Adrenal gland (tissue), 12 donors: ENCODE measurements around the gene RETSAT. TPM values are rescaled to one million over a fixed set of nuclear protein-coding genes. Genes with fewer than 3 reads are reported as not detected.
A peak's percentile ranks its signal among the peaks of the same experiment; 100 is the strongest.

Experiments
- DNase-seq, 7 donors: peaks; one replicate each; pipeline ENCODE4 v3.0.0-alpha.2; 2019 to 2020
- H3K27ac ChIP-seq, 5 donors: fragments of 200-600 bp; sonication (generic) in 4 of 5; 1 replicate in 3 of 5; 2 replicates in 2 of 5; pipeline versions ENCODE4 v1.5.1 to v1.8.0; 2016 to 2020; ENCODE audit warnings: mild to moderate bottlenecking in 1 of 5
- H3K27me3 ChIP-seq: fragments of 200-600 bp; 2 replicates; pipeline ENCODE4 v1.8.0; 2021
- H3K36me3 ChIP-seq, 2 donors: fragments of 200-600 bp; replicated peaks in 1 of 2; 1 replicate in 1 of 2; 2 replicates in 1 of 2; pipeline versions ENCODE4 v1.5.1 to v1.8.0; 2018 to 2022
- H3K4me1 ChIP-seq, 2 donors: fragments of 200-600 bp; replicated peaks in 1 of 2; 1 replicate in 1 of 2; 2 replicates in 1 of 2; pipeline versions ENCODE4 v1.5.1 to v1.8.0; 2018 to 2021
- H3K4me3 ChIP-seq, 4 donors: fragments of 200-600 bp; sonication (generic) in 3 of 4; one replicate each; pipeline ENCODE4 v1.5.1; 2016 to 2018
- H3K9me3 ChIP-seq, 3 donors: fragments of 200-600 bp; sonication (generic) in 1 of 3; replicated peaks in 1 of 3; 1 replicate in 2 of 3; 2 replicates in 1 of 3; pipeline versions ENCODE4 v1.5.1 to v1.8.0; 2016 to 2021
- CTCF ChIP-seq, 6 experiments: fragments of 450-650 bp in 4 of 6; fragments of 200-600 bp in 2 of 6; sonication (generic) in 1 of 6; IDR thresholded peaks; 1 replicate in 5 of 6; 2 replicates in 1 of 6; pipeline versions ENCODE4 v1.5.1 to v1.8.0; 2016 to 2021; ENCODE audit warnings: antibody characterized with exemption in 6 of 6, mild to moderate bottlenecking in 2 of 6, moderate library complexity in 1 of 6
- POLR2A ChIP-seq, 2 donors: fragments of 450-650 bp; IDR thresholded peaks; one replicate each; pipeline ENCODE4 v1.6.1; 2017; ENCODE audit warnings: antibody characterized with exemption in 2 of 2, mild to moderate bottlenecking in 2 of 2, moderate library complexity in 1 of 2
- WGBS, 4 donors: extraction: QIAGEN DNeasy Blood & Tissue Kit in 2 of 4; methylation state at CpG; one replicate each; pipeline versions ENCODE4 v1.1.5 to v1.1.7; 2013 to 2017; 5-methylcytosine and 5-hydroxymethylcytosine counted together
- intact Hi-C, 2 donors: fragments of 100-400 bp; cut with DNase I; formaldehyde crosslinking; loops; one replicate each; pipeline versions ENCODE4 v1.14.1 to v1.15.0; 2022 to 2023
- polyA plus RNA-seq, 3 donors: library from polyadenylated mRNA; stranded (reverse); fragments of 200-250 nt in 2 of 3; fragments of 350-450 nt in 1 of 3; fragmentation: Illumina TruSeq in 1 of 3; extraction: RNeasy Lipid Tissue Mini Kit (QIAGEN cat#74804) in 1 of 3; gene quantifications; one replicate each; pipeline ENCODE4 v1.2.3, GENCODE V29; 2013 to 2014
- total RNA-seq, 9 donors: library from RNA; depleted of rRNA in 4 of 9; stranded (reverse); fragments of >200 nt in 4 of 9; fragments of 120-200 nt in 1 of 9; fragmentation: NEBNext Ultra II Directional in 1 of 9; extraction: Animal tissue kit (Norgen Biotek cat#: 25700) in 1 of 9; gene quantifications; one replicate each; pipeline versions ENCODE4 v1.1.0 to v1.2.4, GENCODE V29; 2013 to 2023
- donor health status: healthy with polysubstance abuse.
- donor health status: Bipolar disorder and iron deficiency.
- donor health status: DM: yes; HTN: yes; CAD: no.
- donor health status: DM: no; HTN: no; CAD: no.
- donor health status: DM: no; HTN: no; CAD: no.
- donor health status: DM: yes; HTN: yes; CAD: no.

Gene RETSAT
- total and polyA plus RNA-seq, 12 donors, result 26.1 to 209 (median 126) TPM

DNA sequence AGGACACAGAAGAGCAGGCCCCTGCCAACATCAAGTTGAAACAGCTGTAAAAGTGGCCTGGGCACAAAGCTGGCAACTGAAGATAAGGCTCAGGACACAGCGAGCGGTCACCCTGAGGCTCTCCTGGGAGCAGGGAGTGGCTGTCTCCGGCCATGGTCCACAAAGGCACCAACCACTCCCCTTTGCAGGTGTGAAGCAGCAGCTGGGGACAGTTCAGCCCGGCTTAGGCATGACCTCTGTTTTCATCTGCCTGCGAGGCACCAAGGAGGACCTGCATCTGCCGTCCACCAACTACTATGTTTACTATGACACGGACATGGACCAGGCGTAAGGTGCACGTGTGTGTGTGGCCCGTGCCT lies 39.5 kb downstream of the RETSAT start:
- no peaks in the 10 kb centered on the region for H3K9me3 ChIP-seq
- no peak overlapping the region for H3K4me3 ChIP-seq
- H3K27me3 ChIP-seq, result no peaks in the 10 kb centered on the region
- WGBS, 4 donors, result 79 to 100% (median 91%) methylated on average over 4 to 10 of the region's 10 CpGs
- intact Hi-C loops, result no loop called here
- H3K27ac ChIP-seq, result peak overlapping the region in 2 of 5 donors; percentile 71 to 87
- H3K36me3 ChIP-seq, result peaks cover 0 to 50% of the 10 kb centered on the region in 2 donors
- no peak for DNase-seq
- no peak for TF ChIP-seq POLR2A (IDR thresholded peaks at IDR 0.05)
- TF ChIP-seq CTCF (IDR thresholded peaks at IDR 0.05), result no peak
- peaks cover 0 to 40% of the 10 kb centered on the region in 2 donors for H3K4me1 ChIP-seq

- intact Hi-C loops, result no loop called here
- WGBS, 4 donors, result 51 to 69% (median 58%) methylated on average over 7 of the region's 7 CpGs
These were observed 41.9 kb downstream of the RETSAT start for GRCh38 chr2:85312404-85312803.

GRCh38 chr2:85310330-85310729 lies 44.0 kb downstream of the RETSAT start:
- Histone ChIP-seq H3K9me3 (no peaks in the 10 kb centered on the region), H3K27ac (peak overlapping the region in 1 of 5 donors; percentile 40), H3K4me3 (no peak overlapping the region), H3K4me1 (peaks cover 5 to 35% of the 10 kb centered on the region in 2 donors), H3K36me3 (peaks cover 0 to 22% of the 10 kb centered on the region in 2 donors), H3K27me3 (no peaks in the 10 kb centered on the region)
- intact Hi-C loops, result no loop called here
- DNase-seq, result no peak
- 84 to 89% (median 86%) methylated on average over 3 of the region's 3 CpGs for WGBS, 4 donors
- TF ChIP-seq POLR2A (IDR thresholded peaks at IDR 0.05) (no peak), CTCF (IDR thresholded peaks at IDR 0.05) (no peak)

More at GRCh38 chr2:85312404-85312803, 41.9 kb downstream of the RETSAT start:
- TF ChIP-seq POLR2A (IDR thresholded peaks at IDR 0.05) (no peak), CTCF (IDR thresholded peaks at IDR 0.05) (no peak)
- no peaks in the 10 kb centered on the region for H3K27me3 ChIP-seq
- peak in 6 of 7 donors; percentile 53 to 88 (median 80) for DNase-seq
- peaks cover 5 to 35% of the 10 kb centered on the region in 2 donors for H3K4me1 ChIP-seq
- no peak overlapping the region for H3K4me3 ChIP-seq
- H3K27ac ChIP-seq, result peak overlapping the region; percentile 55 to 78 (median 72)
- H3K9me3 ChIP-seq, result no peaks in the 10 kb centered on the region
- H3K36me3 ChIP-seq, result peaks cover 0 to 33% of the 10 kb centered on the region in 2 donors

GRCh38 chr2:85309699-85310321 lies 44.5 kb downstream of the RETSAT start:
- WGBS, 4 donors, result 62 to 69% (median 66%) methylated on average over 19 of the region's 19 CpGs
- H3K4me3 ChIP-seq, result no peak overlapping the region
- peaks cover 5 to 35% of the 10 kb centered on the region in 2 donors for H3K4me1 ChIP-seq
- H3K36me3 ChIP-seq, result peaks cover 0 to 16% of the 10 kb centered on the region in 2 donors
- intact Hi-C loops, result no loop called here
- TF ChIP-seq CTCF (IDR thresholded peaks at IDR 0.05) (no peak), POLR2A (IDR thresholded peaks at IDR 0.05) (no peak)
- peak in 3 of 7 donors; percentile 23 to 38 (median 27) for DNase-seq
- no peaks in the 10 kb centered on the region for H3K9me3 ChIP-seq
- peak overlapping the region in 2 of 5 donors; percentile 40 to 52 for H3K27ac ChIP-seq
- H3K27me3 ChIP-seq, result no peaks in the 10 kb centered on the region
